K562 (cell line): ENCODE results near the gene MFNG. TPM values are rescaled to one million over a fixed set of nuclear protein-coding genes. Genes with fewer than 3 reads are reported as not detected.
"Not testable (repeated sequence)": the region's sequence is repeated elsewhere in the genome, so short reads cannot be mapped to it uniquely, and the experiment has no call there.

Experiments used
- ATAC-seq: fragments of 200-7000 bp; cut with Tn5 transposase; 3 replicates; pipeline ENCODE4 v1.9.1; 2020; ENCODE audit warnings: moderate library complexity
- BruUV-seq: library from RNA; stranded (reverse); fragments of 400-500 nt; replicated peaks from 2 replicates; lab custom pipeline; 2021; lab: Mats Ljungman, UMichigan
- CTCF ChIA-PET: fragments of 300-600 bp; formaldehyde crosslinking; extraction: SDS; loops from one replicate; lab custom pipeline; 2021; ENCODE audit warnings: low intra/inter-chr PET ratio; lab: Yijun Ruan, JAX
- POLR2A ChIA-PET: fragments of 300-600, 350-650 bp; sonication (Branson Sonifier 250); formaldehyde crosslinking; extraction: SDS; loops from one replicate; lab custom pipeline; 2021; ENCODE audit warnings: antibody characterized with exemption, inconsistent platforms; lab: Yijun Ruan, JAX
- DNase-seq, 4 experiments: peaks; one replicate each; pipeline versions ENCODE4 v3.0.0 to v3.0.0-alpha.2; 2011 to 2018; ENCODE audit warnings: low spot score in 3 of 4, mixed read lengths in 3 of 4; ENCODE audit errors: extremely low read depth in 1 of 4
- FAIRE-seq: peaks from 2 replicates; lab custom pipeline; 2011; peaks lifted over from hg19 to GRCh38; lab: Jason Lieb, UNC
- H2AFZ ChIP-seq: 2 replicates; pipeline ENCODE4 v1.6.0; 2011; ENCODE audit warnings: low read depth, low read length, control low read depth, inconsistent platforms
- H3K27ac ChIP-seq: fragments of 200-600 bp; 3 replicates; pipeline ENCODE4 v1.8.0; 2011; ENCODE audit warnings: low read depth, mild to moderate bottlenecking, control low read depth, inconsistent platforms, low read length, moderate library complexity, mixed read lengths; ENCODE audit errors: extremely low read depth
- H3K27me3 ChIP-seq, 2 experiments: fragments of 300-600 bp in 1 of 2; 2 replicates in 1 of 2; 3 replicates in 1 of 2; pipeline versions ENCODE4 v1.6.0 to v1.8.0; 2011; ENCODE audit warnings: inconsistent platforms in 2 of 2, low read length in 2 of 2, mild to moderate bottlenecking in 1 of 2, mixed read lengths in 1 of 2, moderate library complexity in 1 of 2; ENCODE audit not compliant: control insufficient read depth in 2 of 2, insufficient read depth in 2 of 2
- H3K36me3 ChIP-seq: fragments of 300-600 bp; 3 replicates; pipeline ENCODE4 v1.8.0; 2011; ENCODE audit warnings: mild to moderate bottlenecking, low read length, inconsistent platforms; ENCODE audit not compliant: control insufficient read depth, insufficient read depth
- H3K4me1 ChIP-seq, 2 experiments: fragments of 200-600 bp in 1 of 2; replicated peaks in 1 of 2; 2 replicates in 1 of 2; 3 replicates in 1 of 2; pipeline versions ENCODE4 v1.5.1 to v1.8.0; 2011; ENCODE audit warnings: inconsistent platforms in 2 of 2, low read length in 2 of 2, mild to moderate bottlenecking in 1 of 2, mixed read lengths in 1 of 2, moderate library complexity in 1 of 2; ENCODE audit not compliant: control insufficient read depth in 2 of 2, insufficient read depth in 2 of 2
- H3K4me2 ChIP-seq: 2 replicates; pipeline ENCODE4 v1.6.1; 2011; ENCODE audit warnings: low read length, control low read depth, inconsistent platforms, mixed read lengths; ENCODE audit not compliant: insufficient read depth
- H3K4me3 ChIP-seq: fragments of 200-600 bp; sonication (generic), shearing (Covaris generic); 2 replicates; pipeline ENCODE4 v1.5.1; 2016; ENCODE audit warnings: control low read depth, inconsistent platforms
- H3K79me2 ChIP-seq: fragments of 200-600 bp; 3 replicates; pipeline ENCODE4 v1.8.0; 2011; ENCODE audit warnings: low read length, inconsistent platforms; ENCODE audit not compliant: control insufficient read depth, insufficient read depth
- H3K9ac ChIP-seq, 2 experiments: 2 replicates each; pipeline versions ENCODE4 v1.6.0 to v1.6.1; 2011; ENCODE audit warnings: low read depth in 2 of 2, low read length in 2 of 2, control low read depth in 1 of 2, inconsistent platforms in 1 of 2, mild to moderate bottlenecking in 1 of 2, mixed read lengths in 1 of 2; ENCODE audit not compliant: insufficient read depth in 1 of 2
- H3K9me1 ChIP-seq: one replicate; pipeline ENCODE4 v1.6.0; 2011; ENCODE audit warnings: inconsistent platforms, mild to moderate bottlenecking, low read length, moderate library complexity; ENCODE audit not compliant: control insufficient read depth, insufficient read depth
- H3K9me3 ChIP-seq: replicated peaks from 2 replicates; pipeline ENCODE4 v1.5.1; 2011; ENCODE audit warnings: low read depth, low read length, inconsistent platforms; ENCODE audit not compliant: control insufficient read depth, insufficient read depth
- H4K20me1 ChIP-seq: replicated peaks from 2 replicates; pipeline ENCODE4 v1.6.1; 2011; ENCODE audit warnings: low read length, inconsistent platforms, mixed read lengths; ENCODE audit not compliant: control insufficient read depth, insufficient read depth
- PHF21A ChIP-seq: fragments of 450-650 bp; IDR thresholded peaks from 2 replicates; pipeline ENCODE4 v1.6.1; 2017; ENCODE audit warnings: low read depth, borderline replicate concordance
- POLR2G ChIP-seq: fragments of 200-400 bp; formaldehyde crosslinking; IDR thresholded peaks from 2 replicates; pipeline ENCODE4 v1.6.1; 2017; ENCODE audit warnings: low read depth, mild to moderate bottlenecking, antibody characterized with exemption, low read length, moderate library complexity
- PRDM10 ChIP-seq: fragments of 450-650 bp; IDR thresholded peaks from 2 replicates; pipeline ENCODE4 v1.6.1; 2018; ENCODE audit not compliant: partially characterized antibody
- ZNF583 ChIP-seq: fragments of 250-450 bp; sonication (Bioruptor Pico); IDR thresholded peaks from 2 replicates; pipeline ENCODE4 v1.4.0; 2020
- WGBS: fragments of 100-300 bp; shearing (Covaris generic); methylation state at CpG from one replicate; pipeline ENCODE4 v1.1.6; 2016; ENCODE audit warnings: low coverage, mixed read lengths; ENCODE audit not compliant: insufficient coverage; ENCODE audit errors: missing lambda C conversion rate; 5-methylcytosine and 5-hydroxymethylcytosine counted together
- in situ Hi-C: fragments of 300-500 bp; cut with MboI; formaldehyde crosslinking; loops from 4 replicates; pipeline ENCODE4 v1.15.0; 2018; ENCODE audit warnings: inconsistent platforms, mixed read lengths
- intact Hi-C: fragments of 100-400 bp; cut with micrococcal nuclease; formaldehyde crosslinking; loops from 2 replicates; pipeline ENCODE4 v1.14.2; 2022
- polyA plus RNA-seq, 8 experiments: library from polyadenylated mRNA; depleted of rRNA in 4 of 8; stranded (reverse) in 5 of 8; unstranded in 3 of 8; fragments of >200 nt; fragmentation: Nextera tagmentation in 2 of 8; fragmentation: Illumina TruSeq in 1 of 8; extraction: Ambion mirVana in 2 of 8; extraction: Trizol in 1 of 8; gene quantifications; 2 replicates each; pipeline versions ENCODE4 v1.2.1 to v1.2.3, GENCODE V29; 2011 to 2014; ENCODE audit warnings: inconsistent platforms in 1 of 8, missing spikeins in 1 of 8
- total RNA-seq, 7 experiments: library from RNA; depleted of rRNA in 6 of 7; stranded (reverse); fragments of >200 nt in 6 of 7; fragmentation: Illumina TruSeq in 2 of 7; extraction: Trizol in 2 of 7; gene quantifications; 2 replicates each; pipeline versions ENCODE4 v1.2.1 to v1.2.3, GENCODE V29; 2011 to 2021; ENCODE audit warnings: low replicate concordance in 1 of 7

The MFNG gene
- total and polyA plus RNA-seq, 9 of the 15 experiments (the other 6 are each of a cell fraction or from before 2014, with no cell fraction given) = 0.13 to 0.73 (median 0.38) TPM; not detected in 4

DNA sequence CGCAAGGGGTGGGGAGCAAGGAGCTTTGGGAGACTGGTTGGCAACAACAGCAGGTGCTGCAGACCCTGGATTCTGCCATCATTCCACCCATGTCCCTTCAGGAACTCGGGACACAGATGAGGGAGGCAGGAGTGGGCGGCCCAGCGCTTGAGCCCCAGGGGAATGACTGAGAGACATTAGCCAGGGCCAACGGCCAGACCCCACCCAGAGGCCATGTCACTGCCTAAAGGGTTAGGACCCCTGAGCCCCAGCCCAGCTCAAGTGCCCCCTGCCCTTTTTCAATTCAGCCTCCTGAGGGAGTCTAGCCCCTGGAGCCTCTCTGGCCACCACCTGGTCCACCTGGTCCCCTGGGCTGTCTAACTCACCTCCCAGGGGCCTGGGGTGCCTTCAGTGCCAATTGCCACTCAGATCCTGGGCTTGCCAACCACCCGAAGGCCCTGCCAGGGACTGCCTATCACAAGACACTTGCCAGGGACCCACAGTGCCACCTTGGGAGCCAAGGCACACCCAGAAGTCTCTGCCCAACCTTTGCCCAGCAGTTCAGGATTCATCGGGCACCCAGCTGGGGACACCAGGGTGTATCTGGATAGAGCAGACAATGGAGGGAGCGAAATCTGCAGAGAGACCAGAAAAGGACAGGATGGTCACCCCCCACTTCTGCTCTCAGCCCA is 16.6 kb downstream of the MFNG start:
- Histone ChIP-seq H3K79me2 (no peaks in the 10 kb centered on the region), H3K36me3 (no peaks in the 10 kb centered on the region), H3K9me3 (no peaks in the 10 kb centered on the region), H3K9me1 (no peaks in the 10 kb centered on the region), H3K27ac (no peak overlapping the region), H2AFZ (no peak overlapping the region), H3K4me3 (no peak overlapping the region), H4K20me1 (no peaks in the 10 kb centered on the region), H3K27me3 (peaks cover 3 to 42% of the 10 kb centered on the region in 2 experiments; a peak in 3 of 5 replicates), H3K4me2 (no peak overlapping the region)
- ATAC-seq = no peak
- in situ Hi-C loops = no loop called here
- POLR2A ChIA-PET = no interaction called here
- DNase-seq = no peak
- FAIRE-seq = no peak
- CTCF ChIA-PET = no interaction called here
- TF ChIP-seq PRDM10 = no peak
- TF ChIP-seq POLR2G = no peak
- TF ChIP-seq ZNF583 = no peak
- TF ChIP-seq PHF21A = no peak
- TF ChIP-seq, all 486 proteins: peak for 0
- whole genome bisulfite sequencing = 3% methylated on average over 4 of the region's 8 CpGs
- intact Hi-C loops = no loop called here
- Histone ChIP-seq H3K4me1 (no peaks in the 10 kb centered on the region; a peak in 1 of 5 replicates), H3K9ac (no peak overlapping the region)
- no TSS peak for BruUV-seq

DNA sequence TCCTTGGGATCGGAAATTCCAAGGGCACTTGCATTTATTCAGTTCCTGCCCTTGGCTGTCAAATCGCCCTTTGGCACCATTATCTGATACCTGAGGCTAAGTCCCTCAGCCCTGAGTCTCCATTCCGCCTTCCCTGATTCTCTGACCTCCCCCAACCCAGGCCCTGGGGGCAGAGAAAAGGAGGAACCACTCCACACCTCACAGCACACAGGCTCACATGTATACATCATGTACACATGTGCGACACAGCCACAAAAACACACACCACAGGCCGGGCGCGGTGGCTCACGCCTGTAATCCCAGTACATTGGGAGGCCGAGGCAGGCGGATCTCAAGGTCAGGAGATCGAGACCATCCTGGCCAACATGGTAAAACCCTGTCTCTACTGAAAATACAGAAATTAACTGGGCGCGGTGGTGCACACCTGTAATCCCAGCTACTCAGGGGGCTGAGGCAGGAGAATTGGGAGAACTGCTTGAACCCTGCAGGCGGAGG is 17.9 kb downstream of the MFNG start:
- BruUV-seq, H3K36me3 ChIP-seq, H3K4me3 ChIP-seq, CTCF ChIA-PET, H3K27ac ChIP-seq, intact Hi-C loops, H3K4me2 ChIP-seq, H3K9ac ChIP-seq, H2AFZ ChIP-seq, H3K9me1 ChIP-seq, H3K9me3 ChIP-seq, H3K79me2 ChIP-seq, POLR2A ChIA-PET, FAIRE-seq, H4K20me1 ChIP-seq, H3K4me1 ChIP-seq, in situ Hi-C loops, ATAC-seq, DNase-seq: not testable (repeated sequence)
- H3K27me3 ChIP-seq = peaks cover 3 to 42% of the 10 kb centered on the region in 2 experiments; a peak in 3 of 5 replicates
- WGBS = 0% methylated on average over 7 of the region's 14 CpGs
